HG02623 (cell line): Measurements from ENCODE around the gene ITK.

ENCODE experiments used
- ATAC-seq: cut with Tn5 transposase; IDR thresholded peaks from one replicate; pipeline ENCODE4 v1.9.1; 2021; ENCODE audit warnings: moderate library complexity; ENCODE audit not compliant: unreplicated experiment

ITK gene

DNA sequence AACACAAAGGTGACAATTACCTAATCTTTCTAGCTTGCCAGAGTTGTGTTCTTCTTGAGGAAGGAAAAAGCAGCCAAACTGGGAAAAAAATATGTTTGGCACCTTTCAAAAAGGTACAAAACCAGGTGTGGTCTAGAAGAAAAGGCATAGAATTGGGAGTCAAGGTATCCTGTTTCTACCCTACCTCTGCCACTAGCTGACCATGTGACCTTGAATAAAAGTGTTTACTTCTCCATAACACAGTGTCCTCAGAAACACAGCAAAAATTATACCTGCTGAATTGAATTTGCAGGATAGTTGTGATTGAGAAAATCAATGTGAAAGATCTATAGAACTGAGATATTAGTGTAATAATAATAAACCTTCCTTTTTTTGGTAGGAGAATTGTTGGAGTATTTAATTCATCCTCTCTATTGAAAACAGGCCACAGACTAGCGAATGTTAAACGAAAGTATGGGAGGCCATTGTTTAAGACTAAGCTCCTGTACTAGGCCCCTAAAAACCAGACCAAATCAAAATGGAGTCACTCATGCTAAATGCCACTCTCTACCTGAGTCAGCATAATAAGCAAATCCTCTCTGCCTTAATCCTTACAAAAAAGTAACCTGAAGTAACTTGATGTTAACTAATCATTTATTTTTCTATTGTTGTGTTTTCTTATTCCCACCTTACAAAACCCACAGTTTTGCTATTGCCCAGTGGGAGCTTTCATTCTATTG, 97.8 kb downstream of the ITK start:
- no peak for ATAC-seq

DNA sequence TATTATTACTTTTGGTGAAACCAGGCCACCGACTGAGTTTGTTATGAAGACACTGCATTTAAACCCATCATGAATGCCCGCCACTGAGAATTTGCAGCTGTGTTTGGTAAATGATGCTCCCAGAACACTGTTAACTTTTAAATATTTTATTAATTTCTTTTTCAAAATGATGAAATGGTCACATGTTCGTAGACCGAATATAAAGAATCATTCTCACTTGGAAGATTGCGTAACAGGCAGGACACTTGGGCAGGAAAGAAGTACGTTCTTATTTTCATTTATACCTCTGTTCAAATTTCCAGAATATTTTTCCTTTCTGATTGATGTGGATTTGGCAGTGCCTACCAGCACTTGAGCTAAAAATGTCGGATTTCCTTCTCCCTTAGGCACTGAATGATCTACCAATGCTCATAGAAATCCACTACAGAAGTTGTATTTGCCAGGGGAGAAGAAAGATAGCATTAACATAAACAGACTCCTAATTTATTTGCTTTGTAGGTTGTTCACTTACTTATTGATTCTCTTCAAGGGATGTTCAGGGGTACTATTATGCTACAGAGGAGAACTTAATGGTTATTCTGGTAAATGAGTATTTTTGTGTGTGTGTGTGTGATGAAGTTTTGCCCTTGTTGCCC, 99.1 kb downstream of the ITK start:
- ATAC-seq: no peak

DNA sequence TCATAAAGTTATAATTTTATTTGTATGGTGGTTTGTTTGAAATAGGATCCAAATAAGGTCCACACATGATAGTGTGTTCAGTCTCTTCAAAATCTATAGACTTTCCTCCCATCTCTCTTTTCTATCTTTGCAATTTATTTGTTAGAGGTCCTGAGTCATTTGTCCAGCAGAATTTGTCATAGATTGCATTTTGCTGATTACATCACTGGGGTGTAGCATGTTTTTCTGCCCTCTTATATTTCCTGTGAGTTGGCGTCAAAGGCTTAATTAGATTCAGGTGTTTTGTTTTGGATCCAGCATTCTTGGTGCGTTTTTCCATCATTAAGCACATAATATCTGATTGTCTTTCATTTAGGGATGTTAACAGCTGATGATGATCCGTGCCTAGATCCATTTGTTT, 100.3 kb downstream of the ITK start:
- no peak for ATAC-seq

GRCh38 chr5:157282150-157282549, 101.5 kb downstream of the ITK start:
- no peak for ATAC-seq

DNA sequence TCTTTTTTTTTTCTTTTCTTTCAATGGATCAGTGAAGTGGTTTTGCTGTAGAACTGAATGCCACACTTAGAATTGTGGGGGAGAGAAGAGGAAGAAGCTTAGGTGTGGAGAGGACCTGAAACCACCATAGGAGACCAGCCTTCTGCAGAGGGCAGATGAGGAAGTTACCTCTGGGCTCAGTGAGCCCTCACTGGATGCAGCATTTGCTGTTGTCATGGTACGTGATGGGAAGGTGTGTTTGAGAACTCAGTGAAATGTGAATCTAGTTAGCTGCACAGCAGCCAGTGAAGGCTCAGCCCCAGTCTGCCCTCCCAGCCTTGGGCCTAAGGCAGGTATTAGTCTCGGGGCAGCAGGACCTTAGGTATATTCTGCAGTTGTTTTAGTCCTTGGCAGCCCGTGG, 102.8 kb downstream of the ITK start:
- peak; percentile 98 for ATAC-seq

DNA sequence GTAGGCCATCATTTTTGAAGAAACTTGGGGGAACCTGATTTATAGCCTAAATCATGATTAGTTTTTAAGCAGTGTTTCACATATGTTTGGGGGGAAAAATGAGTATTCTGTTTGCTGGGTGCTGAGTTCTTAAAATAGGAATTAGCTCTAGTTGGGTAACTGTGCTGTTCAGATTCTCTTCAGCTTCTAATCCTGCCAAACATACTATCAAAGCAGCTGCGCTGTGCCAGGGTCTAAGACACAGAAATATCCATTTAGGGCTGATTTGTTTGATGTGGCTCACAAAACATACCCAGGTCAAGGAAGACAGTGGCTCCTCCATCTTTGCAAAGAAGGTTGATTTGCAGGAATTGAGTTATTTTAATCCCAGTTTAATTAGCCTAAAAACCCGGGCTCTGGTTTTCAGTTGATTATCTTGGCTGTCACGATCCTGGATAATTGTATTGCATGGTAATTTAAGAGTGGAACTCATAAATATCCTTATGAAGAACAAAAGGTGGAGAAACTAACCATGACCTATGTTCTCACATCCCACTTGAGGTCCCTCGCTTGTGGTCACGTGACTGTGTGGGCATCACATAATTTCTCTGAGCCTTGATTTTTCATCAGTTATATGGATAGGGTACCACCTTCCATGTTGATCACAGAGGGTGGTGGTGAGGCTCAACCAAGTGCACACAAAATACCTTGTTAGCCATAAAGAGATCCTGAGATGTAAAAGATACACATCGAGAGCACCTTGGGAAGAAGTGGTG, 104.0 kb downstream of the ITK start:
- no peak for ATAC-seq

DNA sequence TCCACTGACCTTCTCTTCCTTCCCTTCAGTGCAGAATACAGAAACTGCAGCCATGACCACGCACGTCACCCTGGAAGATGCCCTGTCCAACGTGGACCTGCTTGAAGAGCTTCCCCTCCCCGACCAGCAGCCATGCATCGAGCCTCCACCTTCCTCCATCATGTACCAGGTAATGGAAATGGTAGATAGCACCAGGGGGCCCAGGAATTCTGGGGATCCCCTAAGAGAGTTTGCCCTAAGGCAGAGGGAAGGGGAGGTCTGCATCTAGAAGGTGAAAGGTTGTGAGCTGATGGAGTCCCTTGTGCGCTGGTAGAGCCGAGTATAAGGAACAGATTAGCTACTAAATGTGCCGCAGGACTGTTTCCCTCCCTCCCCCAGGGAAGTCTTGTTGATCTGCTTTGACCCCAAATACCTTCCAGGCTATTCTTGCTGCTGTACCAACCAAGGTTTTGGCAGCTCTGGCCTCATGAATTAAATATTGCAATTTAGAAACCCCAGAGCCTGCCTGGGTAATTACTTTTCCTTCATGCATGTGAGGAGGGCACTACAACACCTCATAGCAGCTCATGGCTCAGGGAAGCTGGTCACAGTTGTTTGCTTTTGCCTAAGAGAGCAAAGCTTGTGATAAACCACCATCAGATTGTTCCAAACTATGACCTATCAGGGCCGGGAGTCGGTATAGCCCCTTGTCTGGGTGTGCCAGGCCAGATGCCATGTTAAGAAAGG, 104.8 kb downstream of the ITK start:
- ATAC-seq: no peak

GRCh38 chr5:157286761-157287211, 106.1 kb downstream of the ITK start:
- no peak for ATAC-seq

DNA sequence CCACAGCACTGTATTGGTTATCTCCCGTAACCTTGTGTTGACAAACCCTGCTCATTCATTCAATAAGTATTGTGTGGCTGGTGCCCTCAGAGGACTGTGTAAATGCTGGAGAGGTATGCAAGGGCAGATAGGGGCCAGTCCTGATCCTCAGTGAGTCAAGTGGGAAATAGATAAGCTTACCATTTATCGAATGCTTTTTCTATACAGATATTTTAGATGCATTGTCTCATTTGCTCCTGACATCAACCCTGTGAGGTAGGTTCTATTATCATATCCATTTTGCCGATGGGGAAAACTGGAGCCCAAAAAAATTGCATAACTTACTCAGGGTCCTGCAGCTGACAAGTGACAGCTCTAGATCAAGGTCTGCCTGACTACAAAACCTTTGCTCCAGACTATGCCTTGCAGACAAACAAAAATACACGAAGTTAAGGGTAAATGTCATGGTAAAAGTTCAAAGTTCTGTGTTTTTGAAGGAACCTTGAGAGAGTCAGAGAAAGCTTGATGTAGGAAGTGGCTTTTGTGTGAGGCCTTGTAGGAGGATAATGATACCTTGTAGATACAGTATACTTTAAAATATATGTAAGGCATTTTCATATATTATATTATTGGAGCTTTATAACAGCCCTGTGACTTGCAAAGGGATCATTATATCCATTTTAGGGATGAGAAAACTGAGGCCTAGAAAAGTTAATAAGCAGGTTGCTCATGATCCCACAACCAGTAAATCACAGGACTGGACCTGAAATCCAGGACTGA, 107.9 kb downstream of the ITK start:
- ATAC-seq: no peak

DNA sequence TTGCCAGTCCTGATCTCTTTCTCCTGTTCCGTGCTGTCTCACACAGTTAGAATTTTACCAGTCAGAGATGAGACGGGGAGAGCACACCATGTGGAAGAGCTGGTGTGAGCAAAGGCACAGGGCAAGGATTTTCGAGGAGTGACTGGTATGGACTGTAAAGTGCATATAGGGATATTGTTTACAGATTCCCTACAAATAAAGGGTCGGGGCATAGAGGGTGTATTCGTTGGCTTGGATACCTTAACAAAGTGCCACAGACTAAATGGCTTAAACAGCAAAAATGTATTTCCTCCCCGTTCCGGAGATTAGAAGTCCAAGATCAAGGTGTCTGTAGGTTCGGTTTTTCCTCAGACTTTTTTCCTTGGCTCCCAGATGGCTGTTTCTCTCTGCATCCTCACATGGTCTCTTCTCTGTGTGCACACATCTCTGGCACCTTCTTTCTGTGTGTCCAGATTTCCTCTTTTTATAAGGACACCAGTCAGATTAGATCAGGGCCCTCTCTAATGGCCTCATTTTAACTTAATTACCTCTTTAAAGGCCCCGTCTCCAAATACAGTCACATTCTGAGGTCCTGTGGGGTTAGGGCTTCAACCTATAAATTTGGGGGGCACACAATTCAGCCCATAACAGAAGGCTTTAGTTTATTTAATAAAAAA, 108.7 kb downstream of the ITK start:
- ATAC-seq: no peak

- no peak for ATAC-seq
Observed at GRCh38 chr5:157290156-157290980, 109.7 kb downstream of the ITK start.

DNA sequence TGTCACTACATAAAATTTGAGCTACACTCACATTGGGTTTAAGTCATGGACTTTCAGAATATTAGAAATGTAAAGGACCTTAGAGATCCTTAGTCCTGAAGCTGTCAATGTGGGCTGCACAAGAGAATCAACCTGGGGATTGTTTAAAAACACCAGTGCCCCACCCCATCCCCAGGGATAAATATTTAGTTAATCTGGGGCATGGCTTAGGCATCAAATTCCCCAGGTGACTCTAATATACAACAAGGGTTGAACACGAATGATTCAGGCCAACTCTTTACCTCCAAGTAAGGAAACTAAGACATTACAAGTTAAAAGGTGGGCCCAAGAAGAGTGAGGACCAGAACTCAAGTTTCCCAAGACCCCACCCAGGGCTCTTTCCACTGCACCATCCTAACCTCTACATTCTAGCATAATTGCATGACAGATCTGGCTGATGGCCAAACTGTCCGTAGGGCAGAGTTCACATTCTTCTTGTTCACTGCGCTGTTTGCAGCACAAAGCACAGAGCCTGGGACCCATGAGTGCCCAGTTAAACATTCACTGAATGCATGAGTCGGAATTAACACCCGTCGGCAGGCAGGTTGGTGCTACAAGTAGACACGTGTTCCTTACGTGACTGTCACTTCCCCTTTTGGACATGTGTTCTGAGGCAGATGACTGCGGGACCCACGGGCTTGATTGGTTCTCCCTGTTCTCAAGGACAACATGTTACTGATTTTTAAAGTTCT, 110.5 kb downstream of the ITK start:
- ATAC-seq: peak; percentile 84

DNA sequence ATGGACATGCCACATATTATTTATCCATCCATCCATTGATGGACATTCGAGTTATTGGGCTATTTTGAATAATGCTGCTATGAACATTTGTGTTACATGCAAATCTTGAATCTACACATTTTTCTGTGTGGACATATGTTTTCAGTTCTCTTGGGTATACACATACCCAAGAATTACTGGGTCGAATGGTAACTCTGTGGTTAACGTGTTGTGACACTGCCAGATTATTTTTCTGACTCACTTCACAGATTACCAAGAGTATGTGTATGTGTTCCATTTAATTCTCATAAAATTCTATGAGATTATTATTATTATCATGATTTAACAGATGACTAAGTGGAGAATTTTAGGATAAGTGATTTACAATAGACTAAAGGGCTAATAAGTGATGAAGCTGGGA, 112.0 kb downstream of the ITK start:
- ATAC-seq: no peak

GRCh38 chr5:157294407-157295091, 113.9 kb downstream of the ITK start:
- no peak for ATAC-seq

- no peak for ATAC-seq
Observed at GRCh38 chr5:157295247-157295646, 114.6 kb downstream of the ITK start.

- no peak for ATAC-seq
Observed at GRCh38 chr5:157300564-157300963, 119.9 kb downstream of the ITK start.

DNA sequence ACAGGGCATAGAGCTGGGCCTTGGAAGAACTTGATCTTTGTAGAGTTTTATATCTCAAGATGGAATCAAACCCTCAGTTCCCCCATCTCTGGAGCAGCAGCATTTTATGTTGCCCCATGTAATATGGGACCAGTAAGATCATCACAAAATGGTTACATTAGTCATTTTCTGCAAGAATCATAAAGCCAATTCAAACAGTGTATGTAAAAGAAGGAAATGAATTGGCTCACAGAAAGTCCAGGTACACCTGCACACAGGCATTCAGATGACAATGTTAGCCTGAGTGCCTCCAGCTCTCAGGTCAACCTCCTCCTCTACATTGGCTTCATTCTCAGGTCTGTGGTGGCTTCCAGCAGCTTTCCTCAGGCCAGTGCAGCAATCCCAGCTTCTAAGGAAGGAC, 120.4 kb downstream of the ITK start:
- ATAC-seq: no peak

DNA sequence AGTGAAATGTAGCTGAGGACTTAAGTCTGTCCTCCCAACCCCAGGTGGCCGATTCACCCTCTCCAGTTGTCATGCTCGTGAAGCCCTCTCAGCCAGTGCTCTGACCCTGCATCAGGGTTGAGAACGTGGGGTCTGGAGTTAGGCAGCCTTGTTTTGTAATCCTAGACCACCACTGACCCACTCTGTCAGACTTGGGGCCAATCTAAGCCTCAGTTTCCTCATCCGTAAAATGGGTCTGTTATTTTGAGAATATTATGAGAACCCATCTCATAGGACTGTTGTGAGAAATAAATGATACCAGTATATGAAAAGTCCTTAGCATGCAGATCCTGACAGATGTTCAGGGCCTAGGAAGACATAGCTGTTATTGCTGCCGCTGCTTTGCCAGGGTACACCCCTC, 122.4 kb downstream of the ITK start:
- no peak for ATAC-seq
